Tibial nerve (tissue), 4 donors: ENCODE data around the gene RAMP1.

ENCODE experiments used
- CTCF ChIP-seq, 5 experiments: fragments of 200-600 bp in 3 of 5; fragments of 450-650 bp in 2 of 5; sonication (generic) in 3 of 5; IDR thresholded peaks; one replicate each; pipeline ENCODE4 v1.5.1; 2016 to 2019; ENCODE audit warnings: antibody characterized with exemption in 5 of 5, mild to moderate bottlenecking in 3 of 5, moderate library complexity in 2 of 5
- EP300 ChIP-seq, 2 donors: sonication (generic); formaldehyde crosslinking; IDR thresholded peaks; one replicate each; pipeline ENCODE4 v1.6.1; 2017; ENCODE audit warnings: antibody characterized with exemption in 2 of 2, mild to moderate bottlenecking in 1 of 2

- TF ChIP-seq CTCF (IDR thresholded peaks at IDR 0.05) (no peak), EP300 (IDR thresholded peaks at IDR 0.05) (no peak)
Observed at GRCh38 chr2:237866101-237866621, 6.7 kb downstream of the RAMP1 start.
